GM18517 (cell line): ENCODE measurements around the gene B4GALT2.

Experiments
- ATAC-seq: cut with Tn5 transposase; IDR thresholded peaks from one replicate; pipeline ENCODE4 v1.9.1; 2021; ENCODE audit warnings: mild to moderate bottlenecking, moderate library complexity; ENCODE audit not compliant: unreplicated experiment

B4GALT2 gene

GRCh38 chr1:44000122-44000665 is 21.2 kb downstream of the B4GALT2 start:
- ATAC-seq, result no peak

- no peak for ATAC-seq
Measured at GRCh38 chr1:44002165-44002564, 23.2 kb downstream of the B4GALT2 start.

- ATAC-seq, result no peak
Measured at GRCh38 chr1:44002606-44003157, 23.7 kb downstream of the B4GALT2 start.

- no peak for ATAC-seq
Measured at GRCh38 chr1:44008259-44008658, 29.2 kb downstream of the B4GALT2 start.

GRCh38 chr1:44010935-44011471 is 32.0 kb downstream of the B4GALT2 start:
- ATAC-seq, result no peak

GRCh38 chr1:44012404-44012803 is 33.4 kb downstream of the B4GALT2 start:
- ATAC-seq, result no peak

- ATAC-seq, result no peak
Measured at GRCh38 chr1:44012941-44013609, 34.1 kb downstream of the B4GALT2 start.

- ATAC-seq, result no peak
Measured at GRCh38 chr1:44013949-44014348, 34.9 kb downstream of the B4GALT2 start.

- no peak for ATAC-seq
Measured at GRCh38 chr1:44014365-44015104, 35.5 kb downstream of the B4GALT2 start.

GRCh38 chr1:44015206-44015605 is 36.2 kb downstream of the B4GALT2 start:
- no peak for ATAC-seq

GRCh38 chr1:44016041-44016889 is 37.3 kb downstream of the B4GALT2 start:
- no peak for ATAC-seq

- no peak for ATAC-seq
Measured at GRCh38 chr1:44016890-44017400, 37.9 kb downstream of the B4GALT2 start.

- no peak for ATAC-seq
Measured at GRCh38 chr1:44019466-44019948, 40.5 kb downstream of the B4GALT2 start.

GRCh38 chr1:44020464-44020863 is 41.5 kb downstream of the B4GALT2 start:
- no peak for ATAC-seq

- no peak for ATAC-seq
Measured at GRCh38 chr1:44021156-44021555, 42.1 kb downstream of the B4GALT2 start.

- no peak for ATAC-seq
Measured at GRCh38 chr1:44021581-44022321, 42.7 kb downstream of the B4GALT2 start.

GRCh38 chr1:44024031-44024902 is 45.3 kb downstream of the B4GALT2 start:
- ATAC-seq, result no peak

GRCh38 chr1:44024903-44025525 is 46.0 kb downstream of the B4GALT2 start:
- no peak for ATAC-seq
